Chondrocyte (in vitro differentiated cells): Measurements from ENCODE around the gene TEX52. TPM values are rescaled to one million over a fixed set of nuclear protein-coding genes. Genes with fewer than 3 reads are reported as not detected.

Source experiments
- DNase-seq: peaks from one replicate; pipeline ENCODE4 v3.0.0; 2021; ENCODE audit warnings: mixed read lengths, low spot score
- H3K27ac Mint-ChIP-seq: one replicate; pipeline ENCODE4 v1.8.0; 2021; ENCODE audit warnings: mild to moderate bottlenecking, moderate library complexity, mixed read lengths; ENCODE audit not compliant: unreplicated experiment
- H3K27me3 Mint-ChIP-seq: 2 replicates; pipeline ENCODE4 v1.8.0; 2021; ENCODE audit warnings: low read depth, mixed read lengths
- H3K36me3 Mint-ChIP-seq: 2 replicates; pipeline ENCODE4 v1.8.0; 2021; ENCODE audit warnings: low read depth, mixed read lengths
- H3K4me1 Mint-ChIP-seq: 2 replicates; pipeline ENCODE4 v1.8.0; 2021; ENCODE audit warnings: low read depth, mild to moderate bottlenecking, mixed read lengths
- H3K4me3 Mint-ChIP-seq: one replicate; pipeline ENCODE4 v1.8.0; 2021; ENCODE audit warnings: mild to moderate bottlenecking, moderate library complexity, mixed read lengths; ENCODE audit not compliant: unreplicated experiment
- H3K9me3 Mint-ChIP-seq: 2 replicates; pipeline ENCODE4 v1.8.0; 2021; ENCODE audit warnings: low read depth, mixed read lengths
- CTCF ChIP-seq: fragments of 200-600 bp; sonication (generic); IDR thresholded peaks from 2 replicates; pipeline ENCODE4 v1.5.0; 2021; ENCODE audit warnings: antibody characterized with exemption, mild to moderate bottlenecking, moderate library complexity
- total RNA-seq: library from RNA; stranded (reverse); gene quantifications from 3 replicates; pipeline ENCODE4 v1.2.1, GENCODE V29; 2021

TEX52 gene
- total RNA-seq, 1 donor from 2014 or later: not detected

GRCh38 chr12:2835691-2836403 lies 21.0 kb downstream of the TEX52 start:
- H3K27me3 Mint-ChIP-seq: no peaks in the 10 kb centered on the region

GRCh38 chr12:2834581-2835491 lies 22.0 kb downstream of the TEX52 start, which contains the start of gene NRIP2:
Gene NRIP2, minus strand, starts transcription at chr12:2835035. Its CDS starts 52 bp downstream, at chr12:2834983.
- no peak for DNase-seq
- peak within 1 kb of the TSS; percentile 74 for H3K27ac Mint-ChIP-seq
- H3K36me3 Mint-ChIP-seq: peaks cover 7% of the 10 kb centered on the region
- peaks cover 26% of the 10 kb centered on the region for H3K4me1 Mint-ChIP-seq
- peak; percentile 53 for TF ChIP-seq CTCF
- peak within 1 kb of the TSS; percentile 49 for H3K4me3 Mint-ChIP-seq
- H3K9me3 Mint-ChIP-seq: no peaks in the 10 kb centered on the region
- H3K27me3 Mint-ChIP-seq: no peaks in the 10 kb centered on the region

More at GRCh38 chr12:2835691-2836403, 21.0 kb downstream of the TEX52 start:
- H3K4me1 Mint-ChIP-seq: peaks cover 26% of the 10 kb centered on the region
- peaks cover 1% of the 10 kb centered on the region for H3K36me3 Mint-ChIP-seq
- no peak for TF ChIP-seq CTCF
- DNase-seq: no peak
- no peak overlapping the region for H3K27ac Mint-ChIP-seq
- H3K9me3 Mint-ChIP-seq: no peaks in the 10 kb centered on the region
- H3K4me3 Mint-ChIP-seq: no peak overlapping the region

GRCh38 chr12:2833810-2834209 lies 23.0 kb downstream of the TEX52 start:
- no peak for DNase-seq
- Mint-ChIP-seq H3K9me3 (no peaks in the 10 kb centered on the region), H3K4me3 (no peak overlapping the region), H3K4me1 (peaks cover 26% of the 10 kb centered on the region), H3K27me3 (no peaks in the 10 kb centered on the region), H3K27ac (no peak overlapping the region), H3K36me3 (peaks cover 8% of the 10 kb centered on the region)
- no peak for TF ChIP-seq CTCF

- H3K9me3 Mint-ChIP-seq: no peaks in the 10 kb centered on the region
- no peak for TF ChIP-seq CTCF
- DNase-seq: no peak
- H3K27me3 Mint-ChIP-seq: no peaks in the 10 kb centered on the region
- peaks cover 26% of the 10 kb centered on the region for H3K4me1 Mint-ChIP-seq
- no peak overlapping the region for H3K27ac Mint-ChIP-seq
- no peak overlapping the region for H3K4me3 Mint-ChIP-seq
- peaks cover 10% of the 10 kb centered on the region for H3K36me3 Mint-ChIP-seq
These were observed 23.5 kb downstream of the TEX52 start for GRCh38 chr12:2833327-2833726.

GRCh38 chr12:2832550-2833127 lies 24.2 kb downstream of the TEX52 start:
- Mint-ChIP-seq H3K36me3 (peaks cover 15% of the 10 kb centered on the region), H3K27me3 (no peaks in the 10 kb centered on the region), H3K4me1 (peaks cover 26% of the 10 kb centered on the region), H3K27ac (no peak overlapping the region), H3K9me3 (no peaks in the 10 kb centered on the region), H3K4me3 (no peak overlapping the region)
- TF ChIP-seq CTCF: no peak
- DNase-seq: no peak
